Measurements from ENCODE around the gene MRM1.

DNA sequence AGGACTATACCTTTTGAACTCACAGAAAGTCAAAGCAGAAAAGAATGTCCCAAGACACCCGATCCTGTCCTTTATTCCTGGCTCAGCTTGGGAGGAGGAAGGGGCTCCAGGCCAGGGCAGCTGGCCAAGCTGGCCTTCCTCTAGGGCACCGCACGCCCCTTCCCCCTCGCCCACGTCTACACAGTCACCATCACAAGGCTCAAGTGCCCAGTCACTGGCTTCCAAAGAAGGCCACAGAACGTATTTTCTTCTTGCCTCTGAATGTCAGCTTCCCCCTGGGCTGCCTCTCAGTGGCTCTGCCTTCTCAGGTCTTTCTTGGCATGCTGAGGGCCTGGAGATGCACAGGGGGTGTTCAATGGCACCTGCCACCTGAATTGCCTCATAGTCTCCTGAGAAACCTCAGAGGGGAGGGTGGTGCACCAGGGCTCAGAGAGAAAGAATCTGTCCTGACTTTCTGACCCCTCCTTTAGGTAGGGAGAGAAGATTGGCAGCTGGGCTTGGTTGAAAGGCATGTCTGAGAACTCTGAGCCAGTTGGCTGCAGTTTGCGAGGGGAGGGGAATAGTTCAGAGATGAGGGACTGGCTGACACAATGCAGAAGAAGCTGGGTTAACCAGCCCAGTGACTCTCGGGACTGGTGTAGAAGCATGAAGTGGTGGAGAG lies 7.6 kb upstream of the MRM1 start:
- TF ChIP-seq, protein P1, sequence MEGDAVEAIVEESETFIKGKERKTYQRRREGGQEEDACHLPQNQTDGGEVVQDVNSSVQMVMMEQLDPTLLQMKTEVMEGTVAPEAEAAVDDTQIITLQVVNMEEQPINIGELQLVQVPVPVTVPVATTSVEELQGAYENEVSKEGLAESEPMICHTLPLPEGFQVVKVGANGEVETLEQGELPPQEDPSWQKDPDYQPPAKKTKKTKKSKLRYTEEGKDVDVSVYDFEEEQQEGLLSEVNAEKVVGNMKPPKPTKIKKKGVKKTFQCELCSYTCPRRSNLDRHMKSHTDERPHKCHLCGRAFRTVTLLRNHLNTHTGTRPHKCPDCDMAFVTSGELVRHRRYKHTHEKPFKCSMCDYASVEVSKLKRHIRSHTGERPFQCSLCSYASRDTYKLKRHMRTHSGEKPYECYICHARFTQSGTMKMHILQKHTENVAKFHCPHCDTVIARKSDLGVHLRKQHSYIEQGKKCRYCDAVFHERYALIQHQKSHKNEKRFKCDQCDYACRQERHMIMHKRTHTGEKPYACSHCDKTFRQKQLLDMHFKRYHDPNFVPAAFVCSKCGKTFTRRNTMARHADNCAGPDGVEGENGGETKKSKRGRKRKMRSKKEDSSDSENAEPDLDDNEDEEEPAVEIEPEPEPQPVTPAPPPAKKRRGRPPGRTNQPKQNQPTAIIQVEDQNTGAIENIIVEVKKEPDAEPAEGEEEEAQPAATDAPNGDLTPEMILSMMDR (IDR thresholded peaks at IDR 0.05; ENCODE audit: insufficient read depth, low read depth, low read length): no peak
- no peak for TF ChIP-seq EZH2 (IDR thresholded peaks at IDR 0.05; ENCODE audit: insufficient read depth, low read length)

All from astrocyte (in vitro differentiated cells and primary cell).